Neural progenitor cell (in vitro differentiated cells): ENCODE results near the gene TMSB10. TPM values are rescaled to one million over a fixed set of nuclear protein-coding genes. Genes with fewer than 3 reads are reported as not detected.

Source experiments
- DNase-seq: peaks from one replicate; pipeline ENCODE4 v3.0.0-alpha.2; 2016; ENCODE audit warnings: low spot score
- H2AFZ ChIP-seq: fragments of 200-600 bp; sonication (generic); replicated peaks from 2 replicates; pipeline ENCODE4 v1.6.1; 2016; ENCODE audit warnings: antibody characterized with exemption
- H3F3A ChIP-seq: fragments of 200-600 bp; sonication (generic); 2 replicates; pipeline ENCODE4 v1.6.1; 2016; ENCODE audit warnings: antibody characterized with exemption, low read depth
- H3K27ac ChIP-seq: fragments of 200-600 bp; sonication (generic); 2 replicates; pipeline ENCODE4 v1.5.1; 2016; ENCODE audit warnings: mild to moderate bottlenecking
- H3K27me3 ChIP-seq: fragments of 200-600 bp; sonication (generic); 2 replicates; pipeline ENCODE4 v1.6.1; 2016; ENCODE audit warnings: mild to moderate bottlenecking, moderate library complexity
- H3K36me3 ChIP-seq: fragments of 200-600 bp; sonication (generic); 2 replicates; pipeline ENCODE4 v1.5.1; 2016
- H3K4me1 ChIP-seq: fragments of 200-600 bp; sonication (generic); 2 replicates; pipeline ENCODE4 v1.6.1; 2016; ENCODE audit warnings: mixed run types
- H3K4me2 ChIP-seq: fragments of 200-600 bp; sonication (generic); 2 replicates; pipeline ENCODE4 v1.6.1; 2016
- H3K4me3 ChIP-seq: fragments of 200-600 bp; sonication (generic); 2 replicates; pipeline ENCODE4 v1.5.1; 2016
- H3K79me2 ChIP-seq: fragments of 200-600 bp; sonication (generic); 2 replicates; pipeline ENCODE4 v1.6.1; 2016; ENCODE audit warnings: low read depth
- H3K9ac ChIP-seq: fragments of 200-600 bp; sonication (generic); 2 replicates; pipeline ENCODE4 v1.6.1; 2016
- H3K9me3 ChIP-seq: fragments of 200-600 bp; sonication (generic); 2 replicates; pipeline ENCODE4 v1.5.1; 2016; ENCODE audit warnings: low read depth
- H4K20me1 ChIP-seq: fragments of 200-600 bp; sonication (generic); 2 replicates; pipeline ENCODE4 v1.6.1; 2016; ENCODE audit warnings: low read depth
- H3K27ac Mint-ChIP-seq: 3 replicates; pipeline ENCODE4 v1.8.0; 2021; ENCODE audit warnings: mixed read lengths
- H3K27me3 Mint-ChIP-seq: 2 replicates; pipeline ENCODE4 v1.8.0; 2022; ENCODE audit warnings: low read depth, mild to moderate bottlenecking, inconsistent platforms, moderate library complexity, mixed read lengths; ENCODE audit not compliant: insufficient read depth
- H3K36me3 Mint-ChIP-seq: 3 replicates; pipeline ENCODE4 v1.8.0; 2021; ENCODE audit warnings: mixed read lengths
- H3K4me1 Mint-ChIP-seq: 3 replicates; pipeline ENCODE4 v1.8.0; 2021; ENCODE audit warnings: mixed read lengths
- H3K4me3 Mint-ChIP-seq: 3 replicates; pipeline ENCODE4 v1.8.0; 2021; ENCODE audit warnings: mild to moderate bottlenecking, moderate library complexity, mixed read lengths
- H3K9me3 Mint-ChIP-seq: 3 replicates; pipeline ENCODE4 v1.8.0; 2020; ENCODE audit warnings: mixed read lengths
- CTCF ChIP-seq: fragments of 200-600 bp; sonication (generic); IDR thresholded peaks from 2 replicates; pipeline ENCODE4 v1.5.1; 2017; ENCODE audit warnings: antibody characterized with exemption, mild to moderate bottlenecking
- EZH2 ChIP-seq: fragments of 200-600 bp; sonication (generic); IDR thresholded peaks from 2 replicates; pipeline ENCODE4 v1.6.1; 2017; ENCODE audit warnings: antibody characterized with exemption, mild to moderate bottlenecking, moderate library complexity
- EZH2phosphoT487 ChIP-seq: fragments of 200-600 bp; sonication (generic); IDR thresholded peaks from 2 replicates; pipeline ENCODE4 v1.6.1; 2017; ENCODE audit warnings: antibody characterized with exemption
- total RNA-seq: library from RNA; depleted of rRNA; stranded (reverse); fragments of >200 nt; gene quantifications from 2 replicates; pipeline ENCODE4 v1.2.3, GENCODE V29; 2015; ENCODE audit warnings: low replicate concordance

TMSB10 gene
- total RNA-seq, 1 donor from 2014 or later, result 2,248 TPM

DNA sequence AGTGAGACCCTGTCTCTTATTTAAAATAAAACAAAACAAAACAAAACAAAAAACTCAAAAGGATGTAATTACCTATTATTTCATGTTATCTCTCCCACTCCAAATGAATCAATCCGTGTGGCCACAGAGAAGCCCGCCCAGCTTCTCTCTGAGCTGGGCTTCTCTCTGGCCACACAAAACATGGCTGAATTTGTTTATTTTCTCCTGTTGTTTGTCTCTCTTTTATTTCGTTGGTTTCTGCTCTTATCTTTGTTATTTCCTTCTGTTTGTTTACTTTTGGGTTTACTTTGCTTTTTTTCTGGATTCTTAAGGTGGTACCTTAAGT, 23.1 kb upstream of the TMSB10 start:
- Histone ChIP-seq H3F3A (peaks cover 14% of the 10 kb centered on the region), H3K27ac (no peak overlapping the region), H3K9ac (no peak overlapping the region), H4K20me1 (peaks cover 6% of the 10 kb centered on the region), H3K27me3 (peaks cover 83% of the 10 kb centered on the region), H3K4me3 (peak overlapping the region; percentile 73), H3K4me1 (peaks cover 17% of the 10 kb centered on the region), H3K4me2 (peak overlapping the region; percentile 90), H3K9me3 (no peaks in the 10 kb centered on the region), H3K36me3 (no peaks in the 10 kb centered on the region), H3K79me2 (no peaks in the 10 kb centered on the region), H2AFZ (no peak overlapping the region)
- no peak for TF ChIP-seq EZH2phosphoT487
- Mint-ChIP-seq H3K27ac (no peak overlapping the region), H3K4me3 (peak overlapping the region; percentile 88), H3K27me3 (peaks cover 28% of the 10 kb centered on the region), H3K4me1 (peaks cover 15% of the 10 kb centered on the region), H3K36me3 (no peaks in the 10 kb centered on the region), H3K9me3 (no peaks in the 10 kb centered on the region)
- no peak for DNase-seq

DNA sequence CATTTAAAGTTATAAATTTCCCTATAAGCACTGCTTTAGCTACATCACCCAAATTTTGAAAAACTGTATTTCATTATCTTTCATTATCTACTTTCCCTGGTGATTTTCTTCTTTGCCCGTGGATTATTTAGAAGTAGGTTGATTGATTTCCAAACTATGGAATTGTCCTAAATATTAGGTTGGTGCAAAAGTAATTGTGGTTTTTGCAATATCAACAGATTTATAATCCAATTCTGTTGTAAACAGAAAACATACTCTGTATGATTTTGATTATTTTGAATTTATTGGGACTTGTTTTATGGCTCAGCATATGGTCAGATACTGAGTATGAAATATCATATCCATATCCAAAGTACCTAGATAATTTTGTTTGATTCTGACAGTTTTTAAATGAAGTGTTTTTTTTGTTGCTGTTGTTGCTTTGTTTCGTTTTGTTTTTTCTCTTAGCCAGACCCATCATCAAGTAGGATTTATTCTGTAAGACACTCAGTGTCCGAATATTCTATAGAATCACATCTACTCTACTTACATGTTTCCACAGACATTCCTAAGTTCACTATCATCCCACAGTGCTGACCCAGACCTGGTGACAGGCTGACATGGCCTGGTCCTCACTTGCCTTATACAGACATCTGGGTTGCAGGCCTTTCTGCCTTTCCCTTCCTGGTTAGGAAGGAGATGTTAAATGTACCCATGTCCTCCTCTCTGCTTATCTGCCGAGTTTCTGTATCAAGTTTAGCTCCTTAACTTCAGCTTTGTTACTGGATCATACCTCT, 22.5 kb upstream of the TMSB10 start:
- Mint-ChIP-seq H3K9me3 (no peaks in the 10 kb centered on the region), H3K4me3 (peak overlapping the region; percentile 88), H3K36me3 (no peaks in the 10 kb centered on the region), H3K27ac (no peak overlapping the region), H3K4me1 (peaks cover 15% of the 10 kb centered on the region), H3K27me3 (peaks cover 28% of the 10 kb centered on the region)
- Histone ChIP-seq H3K27ac (no peak overlapping the region), H3F3A (peaks cover 14% of the 10 kb centered on the region), H2AFZ (no peak overlapping the region), H3K79me2 (no peaks in the 10 kb centered on the region), H4K20me1 (peaks cover 6% of the 10 kb centered on the region), H3K36me3 (no peaks in the 10 kb centered on the region), H3K9ac (no peak overlapping the region), H3K27me3 (peaks cover 77% of the 10 kb centered on the region), H3K4me1 (peaks cover 17% of the 10 kb centered on the region), H3K4me3 (no peak overlapping the region), H3K4me2 (no peak overlapping the region), H3K9me3 (no peaks in the 10 kb centered on the region)
- no peak for TF ChIP-seq EZH2phosphoT487
- TF ChIP-seq EZH2, result no peak
- TF ChIP-seq CTCF, result no peak
- no peak for DNase-seq

DNA sequence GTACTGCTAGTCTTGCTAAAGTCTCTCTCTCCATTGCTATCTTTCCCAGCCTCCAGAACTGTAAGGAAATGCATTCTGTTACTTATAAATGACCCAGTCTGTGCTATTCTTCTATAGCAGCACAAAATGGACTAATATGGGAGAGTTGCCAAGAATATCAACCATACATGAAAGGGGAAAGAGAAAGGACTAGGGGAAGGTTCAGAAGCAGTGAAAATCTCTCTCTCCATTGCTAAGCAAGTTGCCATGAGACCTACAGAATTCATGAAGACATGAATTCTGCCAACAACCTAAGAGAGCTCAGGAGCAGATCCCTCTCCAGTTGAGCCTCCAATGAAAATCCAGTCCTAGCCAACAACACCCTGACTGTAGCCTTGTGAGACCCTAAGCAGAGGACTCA, 21.0 kb upstream of the TMSB10 start:
- peaks cover 17% of the 10 kb centered on the region for H3K4me1 ChIP-seq
- no peak overlapping the region for H2AFZ ChIP-seq
- H3K9me3 ChIP-seq, result no peaks in the 10 kb centered on the region
- Mint-ChIP-seq H3K27me3 (peaks cover 19% of the 10 kb centered on the region), H3K4me3 (no peak overlapping the region), H3K4me1 (peaks cover 15% of the 10 kb centered on the region), H3K36me3 (no peaks in the 10 kb centered on the region), H3K27ac (no peak overlapping the region), H3K9me3 (no peaks in the 10 kb centered on the region)
- H3K27ac ChIP-seq, result no peak overlapping the region
- H3K27me3 ChIP-seq, result peaks cover 62% of the 10 kb centered on the region
- H3K4me2 ChIP-seq, result no peak overlapping the region
- TF ChIP-seq EZH2 (no peak), CTCF (no peak), EZH2phosphoT487 (no peak)
- no peak overlapping the region for H3K4me3 ChIP-seq
- H3K36me3 ChIP-seq, result no peaks in the 10 kb centered on the region
- peaks cover 10% of the 10 kb centered on the region for H3F3A ChIP-seq
- no peak overlapping the region for H3K9ac ChIP-seq
- peaks cover 6% of the 10 kb centered on the region for H4K20me1 ChIP-seq
- no peak for DNase-seq
- no peaks in the 10 kb centered on the region for H3K79me2 ChIP-seq

- TF ChIP-seq CTCF, result no peak
- no peak for TF ChIP-seq EZH2phosphoT487
- DNase-seq, result no peak
- H3K27me3 Mint-ChIP-seq, result peaks cover 14% of the 10 kb centered on the region
Observed at GRCh38 chr2:84885111-84885510, 20.3 kb upstream of the TMSB10 start.

More at GRCh38 chr2:84885111-84885510, 20.3 kb upstream of the TMSB10 start:
- Histone ChIP-seq H3K79me2 (no peaks in the 10 kb centered on the region), H3K27me3 (peaks cover 55% of the 10 kb centered on the region), H3K4me2 (no peak overlapping the region), H3K9me3 (no peaks in the 10 kb centered on the region), H3F3A (peaks cover 9% of the 10 kb centered on the region), H3K9ac (no peak overlapping the region), H3K36me3 (no peaks in the 10 kb centered on the region), H2AFZ (no peak overlapping the region), H3K4me1 (peaks cover 14% of the 10 kb centered on the region), H4K20me1 (peaks cover 3% of the 10 kb centered on the region), H3K27ac (no peak overlapping the region), H3K4me3 (no peak overlapping the region)
- Mint-ChIP-seq H3K9me3 (no peaks in the 10 kb centered on the region), H3K36me3 (no peaks in the 10 kb centered on the region), H3K4me1 (peaks cover 13% of the 10 kb centered on the region), H3K27ac (no peak overlapping the region), H3K4me3 (no peak overlapping the region)
